Parathyroid adenoma (tissue), 2 donors: ENCODE results near the gene DYSF.
A peak's percentile ranks its signal among the peaks of the same experiment; 100 is the strongest.

Source experiments
- H2AFZ ChIP-seq: fragments of 300-600 bp; sonication (generic); one replicate; pipeline ENCODE4 v1.7.0; 2017; ENCODE audit warnings: antibody characterized with exemption, mild to moderate bottlenecking
- H3K27ac ChIP-seq: fragments of 300-600 bp; sonication (generic); one replicate; pipeline ENCODE4 v1.7.0; 2017
- H3K27me3 ChIP-seq: fragments of 300-600 bp; sonication (generic); one replicate; pipeline ENCODE4 v1.7.0; 2017; ENCODE audit warnings: low read length; ENCODE audit not compliant: control insufficient read depth, insufficient read depth
- H3K36me3 ChIP-seq: fragments of 300-600 bp; sonication (generic); one replicate; pipeline ENCODE4 v1.7.0; 2017; ENCODE audit warnings: low read length; ENCODE audit not compliant: control insufficient read depth, insufficient read depth
- H3K4me1 ChIP-seq: fragments of 300-600 bp; sonication (generic); one replicate; pipeline ENCODE4 v1.7.0; 2017; ENCODE audit warnings: control low read depth
- H3K4me2 ChIP-seq: fragments of 300-600 bp; sonication (generic); one replicate; pipeline ENCODE4 v1.7.0; 2017; ENCODE audit warnings: low read length
- H3K4me3 ChIP-seq: fragments of 300-600 bp; sonication (generic); one replicate; pipeline ENCODE4 v1.7.0; 2017; ENCODE audit warnings: low read depth, low read length
- H3K79me2 ChIP-seq: fragments of 300-600 bp; sonication (generic); one replicate; pipeline ENCODE4 v1.7.0; 2017; ENCODE audit warnings: control low read depth
- H3K9ac ChIP-seq: fragments of 300-600 bp; sonication (generic); one replicate; pipeline ENCODE4 v1.7.0; 2017; ENCODE audit warnings: mild to moderate bottlenecking
- H3K9me3 ChIP-seq: fragments of 300-600 bp; sonication (generic); one replicate; pipeline ENCODE4 v1.7.0; 2017; ENCODE audit warnings: low read length; ENCODE audit not compliant: control insufficient read depth
- TF ChIP-seq, protein P1 (sequence below): fragments of 300-600 bp; sonication (generic); IDR thresholded peaks from one replicate; pipeline ENCODE4 v1.7.0; 2017; ENCODE audit warnings: antibody characterized with exemption, mild to moderate bottlenecking
- donor health status: primary hyperparathyroidism.

Gene DYSF

DNA sequence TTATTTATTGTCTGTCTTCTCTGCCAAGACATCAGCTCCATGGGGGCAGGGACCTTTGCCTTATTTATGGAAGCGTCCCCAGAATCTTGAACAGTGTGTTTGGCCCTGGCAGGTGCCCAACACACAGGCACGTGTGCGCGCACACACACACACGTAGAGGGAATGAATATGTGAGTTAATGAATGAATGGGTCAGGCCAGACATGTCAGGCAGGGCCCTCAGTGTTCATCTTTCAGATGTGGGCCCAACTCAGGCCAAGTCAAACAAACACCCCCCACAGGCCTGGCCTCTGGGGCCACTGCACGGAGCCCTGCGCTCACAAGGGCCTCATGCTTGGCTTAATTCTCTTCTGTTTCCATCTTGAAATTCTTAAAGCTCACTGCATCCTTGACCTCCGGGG is 54.1 kb downstream of the DYSF start:
- peaks cover 3% of the 10 kb centered on the region for H3K4me1 ChIP-seq
- H3K79me2 ChIP-seq, result no peaks in the 10 kb centered on the region
- H2AFZ ChIP-seq, result no peak overlapping the region

DNA sequence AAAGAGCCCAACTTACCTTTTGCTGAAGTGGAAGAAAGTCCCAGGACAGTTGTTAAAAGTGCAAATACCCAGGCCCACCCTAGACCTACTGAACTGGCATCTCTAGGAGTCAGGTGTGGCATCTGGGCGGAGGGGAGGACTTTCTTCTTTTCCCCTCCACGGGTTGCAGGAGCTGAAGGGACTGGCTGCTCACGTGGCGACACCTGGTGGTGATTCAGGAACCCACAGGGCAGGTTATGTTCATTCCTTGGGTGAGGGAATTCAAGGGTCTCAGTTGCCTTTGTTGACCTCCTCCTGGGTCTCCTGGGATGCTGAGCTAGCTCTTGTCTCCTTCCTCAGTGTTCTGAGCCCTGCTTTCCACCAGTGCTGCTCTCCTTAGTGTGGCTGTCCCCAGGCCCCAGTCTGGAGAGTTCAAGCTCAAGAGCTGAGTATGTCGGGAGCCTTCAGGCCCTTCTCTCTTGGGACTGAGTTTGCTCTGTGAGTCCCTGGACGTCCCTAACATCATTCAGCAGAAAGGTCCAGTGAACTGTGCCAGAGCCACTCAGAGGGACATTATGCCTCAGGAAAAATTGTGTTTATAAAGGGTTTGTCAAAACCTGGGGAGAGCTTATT is 56.9 kb downstream of the DYSF start:
- Histone ChIP-seq H3K27me3 (no peaks in the 10 kb centered on the region), H3K4me1 (peaks cover 3% of the 10 kb centered on the region), H3K9ac (no peak overlapping the region), H2AFZ (no peak overlapping the region), H3K9me3 (no peaks in the 10 kb centered on the region), H3K4me3 (no peak overlapping the region), H3K36me3 (no peaks in the 10 kb centered on the region), H3K27ac (no peak overlapping the region), H3K79me2 (no peaks in the 10 kb centered on the region), H3K4me2 (no peak overlapping the region)
- TF ChIP-seq, protein P1, sequence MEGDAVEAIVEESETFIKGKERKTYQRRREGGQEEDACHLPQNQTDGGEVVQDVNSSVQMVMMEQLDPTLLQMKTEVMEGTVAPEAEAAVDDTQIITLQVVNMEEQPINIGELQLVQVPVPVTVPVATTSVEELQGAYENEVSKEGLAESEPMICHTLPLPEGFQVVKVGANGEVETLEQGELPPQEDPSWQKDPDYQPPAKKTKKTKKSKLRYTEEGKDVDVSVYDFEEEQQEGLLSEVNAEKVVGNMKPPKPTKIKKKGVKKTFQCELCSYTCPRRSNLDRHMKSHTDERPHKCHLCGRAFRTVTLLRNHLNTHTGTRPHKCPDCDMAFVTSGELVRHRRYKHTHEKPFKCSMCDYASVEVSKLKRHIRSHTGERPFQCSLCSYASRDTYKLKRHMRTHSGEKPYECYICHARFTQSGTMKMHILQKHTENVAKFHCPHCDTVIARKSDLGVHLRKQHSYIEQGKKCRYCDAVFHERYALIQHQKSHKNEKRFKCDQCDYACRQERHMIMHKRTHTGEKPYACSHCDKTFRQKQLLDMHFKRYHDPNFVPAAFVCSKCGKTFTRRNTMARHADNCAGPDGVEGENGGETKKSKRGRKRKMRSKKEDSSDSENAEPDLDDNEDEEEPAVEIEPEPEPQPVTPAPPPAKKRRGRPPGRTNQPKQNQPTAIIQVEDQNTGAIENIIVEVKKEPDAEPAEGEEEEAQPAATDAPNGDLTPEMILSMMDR, result peak; percentile 94

More for the DNA sequence above, 54.1 kb downstream of the DYSF start:
- H3K27ac ChIP-seq, result no peak overlapping the region
- H3K4me3 ChIP-seq, result no peak overlapping the region
- no peak overlapping the region for H3K4me2 ChIP-seq
- no peaks in the 10 kb centered on the region for H3K9me3 ChIP-seq
- H3K27me3 ChIP-seq, result no peaks in the 10 kb centered on the region
- H3K36me3 ChIP-seq, result no peaks in the 10 kb centered on the region
- no peak overlapping the region for H3K9ac ChIP-seq
- TF ChIP-seq, protein P1, result no peak

DNA sequence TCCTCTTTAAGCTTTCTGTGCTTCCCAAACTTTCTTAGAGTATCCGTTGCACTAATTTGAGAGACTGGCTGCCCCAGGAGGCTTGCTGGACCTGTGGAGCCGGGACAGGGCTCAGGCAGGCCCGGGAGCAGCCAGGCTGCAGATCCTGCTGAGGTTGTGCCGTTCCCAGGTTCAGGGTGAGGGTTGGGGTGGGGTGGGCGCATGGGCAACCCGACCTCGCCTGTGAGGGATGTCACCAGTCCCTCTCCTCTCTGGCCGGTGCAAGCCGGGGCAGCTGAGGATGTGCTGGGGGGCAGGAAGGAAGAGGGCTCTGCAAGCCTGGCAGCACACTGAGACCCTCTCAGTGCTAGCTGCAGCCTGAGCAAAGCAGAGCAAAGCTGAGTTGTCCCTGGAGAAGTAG is 57.6 kb downstream of the DYSF start:
- Histone ChIP-seq H3K79me2 (no peaks in the 10 kb centered on the region), H3K4me3 (no peak overlapping the region), H3K27ac (no peak overlapping the region), H3K4me2 (no peak overlapping the region), H2AFZ (no peak overlapping the region), H3K27me3 (no peaks in the 10 kb centered on the region), H3K4me1 (peaks cover 3% of the 10 kb centered on the region), H3K9me3 (no peaks in the 10 kb centered on the region), H3K36me3 (no peaks in the 10 kb centered on the region), H3K9ac (no peak overlapping the region)
- TF ChIP-seq, protein P1, result no peak

DNA sequence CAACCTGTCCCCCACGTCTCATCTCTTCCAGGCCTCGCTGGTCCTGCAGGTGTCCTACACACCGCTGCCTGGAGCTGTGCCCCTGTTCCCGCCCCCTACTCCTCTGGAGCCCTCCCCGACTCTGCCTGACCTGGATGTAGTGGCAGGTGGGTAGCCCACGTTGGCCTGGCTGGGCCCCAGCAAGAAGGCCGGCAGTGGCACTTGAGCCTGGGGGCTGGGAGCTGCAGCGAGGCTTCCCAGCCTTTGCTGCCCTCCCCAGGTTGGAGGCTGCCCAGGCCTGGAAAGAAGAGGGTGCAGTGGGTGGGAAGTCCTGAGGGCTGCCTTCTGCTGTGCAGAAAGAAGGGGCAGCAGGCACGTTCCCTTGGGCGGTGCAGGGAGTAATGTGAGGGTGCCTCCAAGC is 58.4 kb downstream of the DYSF start:
- H3K4me2 ChIP-seq, result no peak overlapping the region
- H3K4me1 ChIP-seq, result peaks cover 3% of the 10 kb centered on the region
- no peak overlapping the region for H3K9ac ChIP-seq
- no peaks in the 10 kb centered on the region for H3K9me3 ChIP-seq
- H3K79me2 ChIP-seq, result no peaks in the 10 kb centered on the region
- H3K27me3 ChIP-seq, result no peaks in the 10 kb centered on the region
- H2AFZ ChIP-seq, result no peak overlapping the region
- no peak overlapping the region for H3K4me3 ChIP-seq
- no peak overlapping the region for H3K27ac ChIP-seq
- TF ChIP-seq, protein P1, result no peak
- H3K36me3 ChIP-seq, result no peaks in the 10 kb centered on the region

DNA sequence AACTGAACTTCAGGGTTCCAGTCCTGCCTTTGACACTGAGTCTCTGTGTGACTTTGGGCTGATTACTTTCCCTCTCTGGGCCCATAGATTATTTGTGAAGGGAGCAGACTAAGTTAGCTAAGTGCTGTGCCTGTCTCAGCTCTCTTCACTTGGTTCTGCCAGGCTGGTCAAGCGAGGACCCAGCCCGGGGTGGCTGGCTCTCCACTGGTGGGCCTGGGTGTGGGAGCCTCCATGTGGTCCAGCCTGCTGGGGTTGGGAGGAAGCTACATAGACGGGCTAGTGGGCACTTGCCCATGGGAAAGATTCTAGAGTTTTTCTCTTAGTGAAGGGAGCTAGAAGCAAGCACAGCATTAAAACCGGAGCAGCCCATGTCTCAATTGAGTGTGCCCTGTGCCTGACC is 59.0 kb downstream of the DYSF start:
- Histone ChIP-seq H2AFZ (no peak overlapping the region), H3K9me3 (no peaks in the 10 kb centered on the region), H3K36me3 (no peaks in the 10 kb centered on the region), H3K4me1 (peaks cover 3% of the 10 kb centered on the region), H3K27me3 (no peaks in the 10 kb centered on the region), H3K4me3 (no peak overlapping the region), H3K4me2 (no peak overlapping the region), H3K9ac (no peak overlapping the region), H3K27ac (no peak overlapping the region), H3K79me2 (no peaks in the 10 kb centered on the region)
- TF ChIP-seq, protein P1, result no peak
